Stimulated activated CD8-positive, alpha-beta memory T cell treated with anti-CD3 and anti-CD28 coated beads, Interleukin-7, amount 100 ng/mL, for 4 hours (primary cell): ENCODE data around the gene OPRL1.
"Not testable (repeated sequence)": the region's sequence is repeated elsewhere in the genome, so short reads cannot be mapped to it uniquely, and the experiment has no call there.

Experiments used
- DNase-seq, 2 donors: peaks; one replicate each; pipeline ENCODE4 v3.0.0-alpha.2; 2020; ENCODE audit warnings: low read depth in 2 of 2

Gene OPRL1

GRCh38 chr20:64086801-64087200, 6.9 kb downstream of the OPRL1 start:
- DNase-seq, result no peak

- not testable (repeated sequence) for DNase-seq
These were observed 7.4 kb downstream of the OPRL1 start for GRCh38 chr20:64087226-64087825.

DNA sequence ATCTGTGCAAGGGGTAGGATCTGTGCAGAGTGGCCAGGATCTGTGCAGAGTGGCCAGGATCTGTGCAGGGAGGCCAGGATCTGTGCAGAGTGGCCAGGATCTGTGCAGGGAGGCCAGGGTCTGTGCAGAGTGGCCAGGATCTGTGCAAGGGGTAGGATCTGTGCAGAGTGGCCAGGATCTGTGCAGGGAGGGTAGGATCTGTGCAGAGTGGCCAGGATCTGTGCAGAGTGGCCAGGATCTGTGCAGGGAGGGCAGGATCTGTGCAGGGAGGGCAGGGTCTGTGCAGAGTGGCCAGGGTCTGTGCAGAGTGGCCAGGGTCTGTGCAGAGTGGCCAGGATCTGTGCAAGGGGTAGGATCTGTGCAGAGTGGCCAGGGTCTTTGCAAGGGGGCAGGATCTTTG, 8.7 kb downstream of the OPRL1 start:
- DNase-seq, result not testable (repeated sequence)

DNA sequence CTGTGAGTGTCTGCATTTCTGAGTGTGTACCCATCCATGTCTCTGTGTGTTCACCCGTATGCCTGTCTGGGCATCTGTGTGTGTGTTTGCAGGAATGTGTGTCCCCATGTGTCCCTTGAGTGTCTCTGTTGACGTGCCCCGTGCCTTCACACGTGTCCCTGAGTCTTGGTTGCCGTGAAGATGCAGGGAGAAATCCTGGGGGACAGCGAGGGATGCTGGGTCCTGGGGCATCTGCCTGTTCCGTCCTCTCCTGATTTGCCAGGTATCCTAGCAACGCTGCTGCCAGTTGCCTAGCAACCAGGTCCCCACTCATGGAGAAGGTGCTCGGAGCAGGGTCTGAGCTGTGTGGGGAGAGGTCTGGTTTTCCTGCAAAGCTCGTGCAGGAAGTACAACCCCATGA, 10.3 kb downstream of the OPRL1 start:
- DNase-seq, result no peak

GRCh38 chr20:64091340-64091739, 11.5 kb downstream of the OPRL1 start:
- DNase-seq, result no peak

DNA sequence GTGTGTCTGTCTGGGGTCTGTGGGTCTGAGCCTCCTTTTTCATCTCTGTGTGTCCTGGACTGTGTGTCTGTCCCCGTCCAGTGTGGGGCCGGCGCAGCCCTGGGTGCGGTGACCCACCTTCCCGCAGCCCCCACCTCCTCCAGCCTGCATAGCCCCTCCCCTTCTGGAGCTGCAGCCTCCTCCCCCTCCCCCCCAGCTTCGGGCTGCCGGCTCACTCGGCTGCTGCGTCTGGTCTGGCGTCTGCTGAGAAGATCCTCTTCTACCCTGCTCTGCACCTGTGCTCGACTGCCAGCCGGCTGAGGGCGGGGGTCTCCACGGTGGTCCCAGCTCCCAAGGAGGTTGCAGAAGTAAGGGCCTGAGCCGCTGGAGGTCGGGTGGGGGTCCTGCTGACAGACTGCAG, 11.9 kb downstream of the OPRL1 start:
- DNase-seq, result no peak

DNA sequence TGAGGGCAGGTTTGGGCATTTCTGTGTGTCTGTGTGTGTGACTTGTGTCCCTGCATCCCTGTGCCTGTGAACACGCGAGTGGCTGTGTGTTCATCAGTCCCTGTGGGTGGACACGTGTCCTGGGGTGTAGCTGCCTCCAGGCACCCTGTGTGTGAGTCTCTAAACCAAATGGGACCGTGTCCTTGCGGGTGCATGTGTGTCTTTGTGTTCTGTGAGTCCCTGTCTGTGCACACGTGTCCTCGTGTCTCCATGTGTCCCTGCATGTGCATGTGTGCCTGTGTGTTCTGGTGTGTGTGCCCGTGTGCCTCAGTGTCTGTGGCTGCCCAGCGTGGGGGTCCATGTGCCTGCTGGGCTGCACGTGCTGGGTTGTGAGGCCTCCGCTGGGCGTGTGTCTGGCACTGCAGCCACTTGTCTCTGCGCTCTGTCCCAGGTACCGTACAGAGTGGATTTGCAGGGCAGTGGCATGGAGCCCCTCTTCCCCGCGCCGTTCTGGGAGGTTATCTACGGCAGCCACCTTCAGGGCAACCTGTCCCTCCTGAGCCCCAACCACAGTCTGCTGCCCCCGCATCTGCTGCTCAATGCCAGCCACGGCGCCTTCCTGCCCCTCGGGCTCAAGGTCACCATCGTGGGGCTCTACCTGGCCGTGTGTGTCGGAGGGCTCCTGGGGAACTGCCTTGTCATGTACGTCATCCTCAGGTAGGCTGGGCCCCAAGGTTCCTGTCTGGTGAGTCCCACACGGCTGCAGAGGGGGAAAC, 12.6 kb downstream of the OPRL1 start:
- DNase-seq, result no peak

DNA sequence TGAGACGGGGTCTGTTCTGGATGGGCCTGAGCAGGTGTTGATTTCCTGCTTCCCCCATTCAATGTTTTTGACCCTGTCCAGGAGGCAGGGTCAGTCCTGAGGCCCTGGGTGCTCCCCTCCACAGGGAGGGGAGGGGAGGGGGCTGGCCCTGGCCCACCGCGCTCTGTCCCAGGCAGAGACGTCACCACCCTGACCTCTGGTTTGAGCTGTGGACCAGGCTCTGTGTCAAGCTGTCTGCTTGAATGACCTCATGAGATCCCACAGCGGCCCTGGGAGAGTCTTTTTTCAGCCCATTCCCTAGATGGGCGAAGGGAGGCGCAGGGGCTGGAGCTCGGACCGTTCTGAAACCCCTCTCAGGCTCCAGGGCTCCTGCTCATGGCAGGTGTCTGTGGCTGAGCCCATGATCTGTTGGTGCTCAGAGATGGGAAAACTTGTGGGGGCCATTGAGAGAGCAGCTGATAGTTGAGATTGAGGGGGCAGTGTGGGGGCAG, 13.2 kb downstream of the OPRL1 start:
- no peak for DNase-seq

DNA sequence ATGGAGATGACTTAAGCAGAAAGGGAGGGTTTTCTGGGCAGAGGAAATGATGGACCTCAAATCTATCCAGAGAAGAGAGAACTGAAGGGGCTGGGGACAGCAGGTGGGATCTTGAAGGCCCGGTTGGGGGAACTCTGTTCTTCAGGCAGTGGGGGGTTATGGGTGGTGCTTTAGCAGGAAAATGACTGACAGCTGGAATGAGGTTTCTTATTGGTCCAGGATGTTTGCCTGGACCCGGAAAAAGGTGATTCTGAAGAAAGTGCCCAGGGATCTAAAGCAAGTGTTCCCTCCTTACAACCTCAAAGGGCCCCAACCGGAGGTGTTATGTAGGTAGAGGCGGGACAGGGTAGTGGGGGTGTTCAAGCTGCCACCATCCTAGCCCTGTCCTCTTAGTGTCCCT, 15.6 kb downstream of the OPRL1 start:
- no peak for DNase-seq

- no peak for DNase-seq
These were observed 16.0 kb downstream of the OPRL1 start for GRCh38 chr20:64095927-64096326.

GRCh38 chr20:64096535-64096934, 16.7 kb downstream of the OPRL1 start:
- DNase-seq, result no peak

DNA sequence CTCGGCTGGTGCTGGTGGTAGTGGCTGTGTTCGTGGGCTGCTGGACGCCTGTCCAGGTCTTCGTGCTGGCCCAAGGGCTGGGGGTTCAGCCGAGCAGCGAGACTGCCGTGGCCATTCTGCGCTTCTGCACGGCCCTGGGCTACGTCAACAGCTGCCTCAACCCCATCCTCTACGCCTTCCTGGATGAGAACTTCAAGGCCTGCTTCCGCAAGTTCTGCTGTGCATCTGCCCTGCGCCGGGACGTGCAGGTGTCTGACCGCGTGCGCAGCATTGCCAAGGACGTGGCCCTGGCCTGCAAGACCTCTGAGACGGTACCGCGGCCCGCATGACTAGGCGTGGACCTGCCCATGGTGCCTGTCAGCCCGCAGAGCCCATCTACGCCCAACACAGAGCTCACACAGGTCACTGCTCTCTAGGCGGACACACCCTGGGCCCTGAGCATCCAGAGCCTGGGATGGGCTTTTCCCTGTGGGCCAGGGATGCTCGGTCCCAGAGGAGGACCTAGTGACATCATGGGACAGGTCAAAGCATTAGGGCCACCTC, 18.7 kb downstream of the OPRL1 start:
- DNase-seq, result no peak

DNA sequence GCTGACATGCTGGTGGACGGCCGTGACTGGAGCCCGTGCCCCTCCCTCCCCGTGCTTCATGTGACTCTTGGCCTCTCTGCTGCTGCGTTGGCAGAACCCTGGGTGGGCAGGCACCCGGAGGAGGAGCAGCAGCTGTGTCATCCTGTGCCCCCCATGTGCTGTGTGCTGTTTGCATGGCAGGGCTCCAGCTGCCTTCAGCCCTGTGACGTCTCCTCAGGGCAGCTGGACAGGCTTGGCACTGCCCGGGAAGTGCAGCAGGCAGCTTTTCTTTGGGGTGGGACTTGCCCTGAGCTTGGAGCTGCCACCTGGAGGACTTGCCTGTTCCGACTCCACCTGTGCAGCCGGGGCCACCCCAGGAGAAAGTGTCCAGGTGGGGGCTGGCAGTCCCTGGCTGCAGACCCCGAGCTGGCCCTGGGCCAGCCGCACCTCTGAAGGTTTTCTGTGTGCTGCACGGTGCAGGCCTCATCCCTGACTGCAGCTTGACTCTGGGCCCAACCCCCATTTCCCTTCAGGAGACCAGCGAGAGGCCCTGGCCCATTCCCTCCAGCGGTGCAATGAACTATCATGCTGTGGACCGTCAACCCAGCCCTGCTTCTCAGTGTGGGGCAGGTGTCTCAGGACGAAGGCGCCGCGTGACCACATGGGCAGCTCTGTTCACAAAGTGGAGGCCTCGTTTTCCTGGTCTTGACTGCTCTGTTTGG, 19.4 kb downstream of the OPRL1 start:
- no peak for DNase-seq

GRCh38 chr20:64099880-64100565, 20.1 kb downstream of the OPRL1 start:
- DNase-seq, result no peak

DNA sequence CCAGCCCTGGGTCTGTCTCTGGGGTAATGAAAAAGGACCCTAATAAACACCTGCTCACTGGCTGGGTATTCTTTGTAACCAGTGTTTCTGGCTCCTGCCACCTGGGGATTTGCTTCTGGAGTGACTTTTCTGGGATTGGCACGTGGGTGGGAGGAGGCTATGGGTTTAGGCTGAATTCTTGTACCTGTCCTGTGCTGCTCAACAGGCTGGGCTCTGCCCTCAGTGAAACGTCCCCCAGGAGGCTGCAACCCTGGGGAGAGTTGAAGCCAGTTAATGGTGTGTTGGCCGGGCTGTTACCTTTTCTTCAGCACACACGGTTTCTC, 20.6 kb downstream of the OPRL1 start:
- no peak for DNase-seq

- DNase-seq, result no peak
These were observed 21.2 kb downstream of the OPRL1 start for GRCh38 chr20:64100946-64101688.

DNA sequence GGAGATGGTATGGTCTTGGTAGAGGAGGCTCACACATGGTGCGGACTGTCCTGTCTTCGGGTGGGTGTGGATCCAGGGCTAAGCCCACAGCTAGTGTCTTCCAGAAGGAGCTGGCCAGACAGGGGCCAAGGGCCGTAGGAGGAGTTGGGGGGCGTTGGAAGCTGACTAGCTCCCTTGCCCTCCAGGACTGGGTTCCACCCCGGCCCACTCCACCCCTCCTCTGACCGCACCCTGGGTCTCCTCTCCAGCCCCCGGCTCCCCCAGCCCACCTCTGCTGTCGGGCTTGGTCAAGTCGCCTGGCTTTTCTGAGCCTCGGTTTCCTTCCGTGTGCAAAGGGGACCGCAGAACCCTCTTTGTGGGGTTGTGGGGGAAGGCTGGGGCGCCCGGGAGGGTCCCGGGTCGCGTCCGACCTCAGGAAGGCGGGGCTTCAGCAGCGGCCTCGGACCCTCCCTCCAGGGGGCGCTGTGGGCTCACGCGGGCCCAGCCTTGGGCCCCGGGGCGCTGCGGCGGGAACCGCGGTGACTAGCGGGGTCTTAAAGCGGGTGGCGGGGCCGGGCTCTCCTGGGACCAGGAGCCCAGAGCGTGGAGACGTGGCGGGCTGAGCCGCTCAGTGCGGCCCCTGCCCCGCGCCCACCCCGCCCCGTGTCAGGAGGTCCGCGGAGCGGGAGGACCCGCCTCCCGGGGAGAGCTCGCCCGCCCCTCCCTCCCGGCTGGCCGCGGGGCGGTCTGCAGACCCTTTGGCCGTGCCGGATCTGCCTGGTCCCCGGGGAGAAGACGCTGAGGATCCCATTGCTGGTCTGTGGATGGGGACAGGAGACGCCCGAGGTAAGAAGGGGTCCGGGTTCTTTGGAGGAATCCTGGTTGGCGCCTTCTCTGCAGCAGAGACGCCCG, 22.1 kb downstream of the OPRL1 start:
- DNase-seq, result peak in 1 of 2 donors; percentile 41

DNA sequence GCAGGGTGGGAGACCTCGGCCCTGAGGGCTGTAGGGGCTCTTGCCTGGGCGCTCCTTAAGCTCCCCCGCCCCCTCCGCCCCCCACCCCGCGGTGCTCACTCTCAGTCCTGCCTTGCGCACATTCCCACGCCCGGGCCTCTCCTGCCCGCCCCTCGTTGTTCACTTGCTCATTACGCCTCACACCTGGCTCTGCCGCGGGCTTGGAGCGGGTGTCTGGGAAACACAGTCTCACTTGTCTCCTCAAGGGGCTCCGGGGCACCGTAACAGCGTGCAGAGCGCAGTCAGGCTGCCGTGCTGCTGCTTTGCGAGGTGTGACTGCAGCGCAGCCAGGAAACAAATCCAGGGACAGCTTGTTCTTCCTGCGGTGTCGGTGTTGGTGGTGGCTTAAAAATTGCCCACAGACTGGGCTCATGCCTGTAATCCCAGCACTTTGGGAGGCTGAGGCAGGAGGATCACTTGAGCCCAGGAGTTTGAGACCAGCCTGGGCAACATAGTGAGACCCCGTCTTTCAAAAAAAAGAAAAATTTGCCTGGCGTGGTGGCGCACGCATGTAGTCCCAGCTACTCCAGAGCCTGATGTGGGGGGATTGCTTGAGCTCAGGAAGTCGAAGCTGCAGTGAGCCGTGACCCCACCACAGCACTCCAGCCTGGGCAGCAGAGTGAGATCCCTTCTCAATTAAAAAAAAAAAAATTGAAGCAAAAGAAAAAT, 22.9 kb downstream of the OPRL1 start:
- DNase-seq, result no peak

DNA sequence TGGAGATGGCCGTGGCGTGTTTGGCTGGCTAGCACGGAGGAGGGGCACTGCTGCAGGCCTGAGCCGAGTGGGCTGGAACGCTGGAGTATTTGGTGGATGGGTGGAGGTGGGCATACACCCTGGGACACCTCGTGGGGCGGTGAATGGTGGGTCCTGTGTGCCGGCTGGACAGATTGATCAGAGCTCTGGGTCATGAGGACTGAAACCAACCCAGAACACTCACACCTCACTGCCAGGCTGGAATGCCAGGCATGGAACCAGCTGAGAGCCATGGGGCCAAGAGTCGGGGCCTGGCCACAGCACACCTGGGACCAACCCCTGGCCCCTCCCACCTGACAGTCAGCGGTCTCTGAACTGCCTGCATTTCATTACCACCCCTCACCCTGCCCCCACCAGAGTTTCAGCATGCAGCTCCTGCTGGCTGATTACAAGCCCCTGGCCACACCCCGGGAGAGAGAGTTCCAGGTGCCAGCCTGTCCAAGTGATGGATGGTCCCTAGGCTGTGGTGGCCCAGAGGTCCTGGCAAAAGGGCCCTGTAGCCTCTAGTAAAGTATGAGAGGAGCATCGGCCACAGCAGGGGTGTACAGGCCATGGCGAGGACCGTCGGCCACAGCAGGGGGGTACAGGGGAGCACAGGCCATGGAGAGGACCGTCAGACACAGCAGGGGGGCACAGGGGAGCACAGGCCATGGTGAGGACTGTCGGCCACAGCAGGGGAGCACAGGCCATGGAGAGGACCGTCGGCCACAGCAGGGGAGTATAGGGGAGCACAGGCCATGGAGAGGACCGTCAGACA, 24.2 kb downstream of the OPRL1 start:
- no peak for DNase-seq
